HCT116 (cell line): ENCODE measurements around the gene CDHR4. TPM values are rescaled to one million over a fixed set of nuclear protein-coding genes. Genes with fewer than 3 reads are reported as not detected.

Experiments
- ATAC-seq: fragments of 200-7000 bp; cut with Tn5 transposase; 2 replicates; pipeline ENCODE4 v1.9.1; 2020; ENCODE audit warnings: mild to moderate bottlenecking, moderate library complexity
- BruUV-seq: library from RNA; stranded (reverse); fragments of 400-500 nt; replicated peaks from 2 replicates; lab custom pipeline; 2021; lab: Mats Ljungman, UMichigan
- CTCF ChIA-PET: fragments of 300-600 bp; sonication (Branson Sonifier 250); formaldehyde crosslinking; loops from one replicate; lab custom pipeline; 2021; ENCODE audit warnings: antibody characterized with exemption; lab: Charles Lee
- POLR2A ChIA-PET: fragments of 300-600, 350-600 bp; sonication (Branson Sonifier 250); formaldehyde crosslinking; loops from one replicate; lab custom pipeline; 2021; ENCODE audit warnings: antibody characterized with exemption; lab: Charles Lee
- RAD21 ChIA-PET, 2 experiments: fragments of 300-600 bp; sonication (Branson Sonifier 250); formaldehyde crosslinking; loops; one replicate each; lab custom pipeline; 2023; ENCODE audit warnings: low total read pairs in 2 of 2; ENCODE audit not compliant: uncharacterized antibody in 2 of 2, unreplicated experiment in 2 of 2, low non-redundant PET in 1 of 2; lab: Charles Lee
- DNase-seq: peaks from one replicate; pipeline ENCODE4 v3.0.0-alpha.2; 2010; ENCODE audit warnings: low read depth, low spot score
- H2AFZ ChIP-seq: fragments of 200-600 bp; shearing (Covaris generic), sonication (generic); 2 replicates; pipeline ENCODE4 v1.6.1; 2017; ENCODE audit warnings: low read depth, mixed run types, mixed read lengths, antibody characterized with exemption, low read length; ENCODE audit not compliant: poor library complexity, severe bottlenecking
- H3K27ac ChIP-seq: 2 replicates; pipeline ENCODE4 v1.5.1; 2012; ENCODE audit warnings: low read depth, low read length
- H3K27me3 ChIP-seq: fragments of 200-600 bp; sonication (generic); 2 replicates; pipeline ENCODE4 v1.6.1; 2016; ENCODE audit warnings: mixed run types, low read length, mixed read lengths; ENCODE audit not compliant: insufficient read depth
- H3K36me3 ChIP-seq, 2 experiments: fragments of 200-500 bp in 1 of 2; fragments of 200-600 bp in 1 of 2; sonication (Bioruptor generic) in 1 of 2; sonication (generic) in 1 of 2; 2 replicates each; pipeline versions ENCODE4 v1.5.1 to v1.6.1; 2014 to 2016; ENCODE audit warnings: low read length in 2 of 2, inconsistent platforms in 1 of 2, mixed read lengths in 1 of 2, mixed run types in 1 of 2; ENCODE audit not compliant: insufficient read depth in 2 of 2, control insufficient read depth in 1 of 2
- H3K4me1 ChIP-seq, 2 experiments: fragments of 200-600 bp in 1 of 2; sonication (generic) in 1 of 2; 2 replicates each; pipeline versions ENCODE4 v1.5.1 to v1.6.1; 2012 to 2017; ENCODE audit warnings: low read length in 2 of 2, inconsistent platforms in 1 of 2, mild to moderate bottlenecking in 1 of 2, mixed read lengths in 1 of 2, mixed run types in 1 of 2, moderate library complexity in 1 of 2; ENCODE audit not compliant: insufficient read depth in 2 of 2, control insufficient read depth in 1 of 2
- H3K4me2 ChIP-seq: fragments of 200-600 bp; sonication (generic); 2 replicates; pipeline ENCODE4 v1.6.1; 2017; ENCODE audit warnings: mixed run types, low read length, mixed read lengths
- H3K4me3 ChIP-seq, 2 experiments: fragments of 200-600 bp in 1 of 2; sonication (generic) in 1 of 2; replicated peaks in 1 of 2; 2 replicates each; pipeline ENCODE4 v1.5.1; 2011 to 2016; ENCODE audit warnings: low read length in 2 of 2, control low read depth in 1 of 2, low read depth in 1 of 2, mild to moderate bottlenecking in 1 of 2, mixed read lengths in 1 of 2, mixed run types in 1 of 2
- H3K79me2 ChIP-seq: fragments of 200-600 bp; sonication (generic); 2 replicates; pipeline ENCODE4 v1.6.1; 2017; ENCODE audit warnings: mild to moderate bottlenecking, mixed run types, low read length, moderate library complexity, mixed read lengths; ENCODE audit not compliant: insufficient read depth
- H3K9ac ChIP-seq: fragments of 200-600 bp; sonication (generic); 2 replicates; pipeline ENCODE4 v1.6.1; 2016; ENCODE audit warnings: low read length, mixed read lengths
- H3K9me2 ChIP-seq: fragments of 200-600 bp; sonication (generic), shearing (Covaris generic); 2 replicates; pipeline ENCODE4 v1.6.1; 2017; ENCODE audit warnings: mixed run types, mild to moderate bottlenecking, moderate library complexity; ENCODE audit not compliant: insufficient read depth
- H3K9me3 ChIP-seq, 2 experiments: fragments of 200-500 bp in 1 of 2; fragments of 200-600 bp in 1 of 2; sonication (Bioruptor generic) in 1 of 2; sonication (generic) in 1 of 2; 2 replicates each; pipeline ENCODE4 v1.6.1; 2014 to 2017; ENCODE audit warnings: low read length in 2 of 2, mixed read lengths in 2 of 2, inconsistent platforms in 1 of 2, low read depth in 1 of 2, mild to moderate bottlenecking in 1 of 2, mixed run types in 1 of 2, moderate library complexity in 1 of 2; ENCODE audit not compliant: control insufficient read depth in 1 of 2, insufficient read depth in 1 of 2
- H4K20me1 ChIP-seq: fragments of 200-600 bp; sonication (generic), shearing (Covaris generic); 2 replicates; pipeline ENCODE4 v1.6.1; 2017; ENCODE audit warnings: mixed run types, mild to moderate bottlenecking, moderate library complexity; ENCODE audit not compliant: insufficient read depth
- CBX3 ChIP-seq: IDR thresholded peaks from 2 replicates; pipeline ENCODE4 v1.6.1; 2012; ENCODE audit warnings: low read depth
- CEBPB ChIP-seq: IDR thresholded peaks from 2 replicates; pipeline ENCODE4 v1.6.1; 2012; ENCODE audit warnings: low read depth
- EZH2 ChIP-seq: fragments of 200-600 bp; sonication (generic); IDR thresholded peaks from 2 replicates; pipeline ENCODE4 v1.6.1; 2017; ENCODE audit warnings: antibody characterized with exemption, mixed run types
- EZH2phosphoT487 ChIP-seq: fragments of 200-600 bp; IDR thresholded peaks from 2 replicates; pipeline ENCODE4 v1.6.1; 2018; ENCODE audit warnings: antibody characterized with exemption, borderline replicate concordance
- FOSL1 ChIP-seq: IDR thresholded peaks from 2 replicates; pipeline ENCODE4 v1.6.1; 2012; ENCODE audit warnings: low read depth
- JUND ChIP-seq: IDR thresholded peaks from 2 replicates; pipeline ENCODE4 v1.6.1; 2012
- MAX ChIP-seq: IDR thresholded peaks from 2 replicates; pipeline ENCODE4 v1.6.1; 2012
- POLR2AphosphoS5 ChIP-seq: IDR thresholded peaks from 2 replicates; pipeline ENCODE4 v1.6.1; 2011; ENCODE audit warnings: mild to moderate bottlenecking, low read depth, low read length, moderate library complexity
- YY1 ChIP-seq: IDR thresholded peaks from 2 replicates; pipeline ENCODE4 v1.6.1; 2011; ENCODE audit warnings: low read length, low read depth, moderate library complexity, mild to moderate bottlenecking; ENCODE audit not compliant: insufficient replicate concordance; ENCODE audit errors: extremely low read depth
- ZBTB33 ChIP-seq: IDR thresholded peaks from 2 replicates; pipeline ENCODE4 v1.6.1; 2011; ENCODE audit warnings: mild to moderate bottlenecking, low read length, moderate library complexity; ENCODE audit not compliant: insufficient replicate concordance; ENCODE audit errors: extremely low read depth
- intact Hi-C: fragments of 100-400 bp; cut with micrococcal nuclease; formaldehyde crosslinking; loops from 2 replicates; pipeline ENCODE4 v1.10.0; 2022
- total RNA-seq: library from RNA; stranded (reverse); gene quantifications from one replicate; pipeline ENCODE4 v1.2.1, GENCODE V29; 2021; ENCODE audit not compliant: unreplicated experiment
- TF ChIP-seq, protein P1 (sequence below): IDR thresholded peaks from 2 replicates; pipeline ENCODE4 v1.6.1; 2012; ENCODE audit warnings: low read depth

The CDHR4 gene
- total RNA-seq, 1 experiment from 2014 or later, result not detected

GRCh38 chr3:49747792-49748480 is 51.7 kb downstream of the CDHR4 start:
- Histone ChIP-seq H3K27ac (no peak overlapping the region), H3K9ac (no peak overlapping the region), H3K9me2 (no peaks in the 10 kb centered on the region), H3K36me3 (peaks cover 0 to 6% of the 10 kb centered on the region in 2 experiments; a peak in 2 of 4 replicates), H3K4me3 (no peak overlapping the region), H3K27me3 (no peaks in the 10 kb centered on the region), H3K4me2 (no peak overlapping the region), H3K4me1 (no peaks in the 10 kb centered on the region), H3K79me2 (peaks cover 50% of the 10 kb centered on the region), H4K20me1 (no peaks in the 10 kb centered on the region), H2AFZ (no peak overlapping the region), H3K9me3 (no peaks in the 10 kb centered on the region)
- no peak for DNase-seq
- ChIA-PET RAD21 (no interaction called here), POLR2A (no interaction called here), CTCF (no interaction called here)
- intact Hi-C loops, result no loop called here
- no peak for TF ChIP-seq MAX
- TF ChIP-seq, protein P1, sequence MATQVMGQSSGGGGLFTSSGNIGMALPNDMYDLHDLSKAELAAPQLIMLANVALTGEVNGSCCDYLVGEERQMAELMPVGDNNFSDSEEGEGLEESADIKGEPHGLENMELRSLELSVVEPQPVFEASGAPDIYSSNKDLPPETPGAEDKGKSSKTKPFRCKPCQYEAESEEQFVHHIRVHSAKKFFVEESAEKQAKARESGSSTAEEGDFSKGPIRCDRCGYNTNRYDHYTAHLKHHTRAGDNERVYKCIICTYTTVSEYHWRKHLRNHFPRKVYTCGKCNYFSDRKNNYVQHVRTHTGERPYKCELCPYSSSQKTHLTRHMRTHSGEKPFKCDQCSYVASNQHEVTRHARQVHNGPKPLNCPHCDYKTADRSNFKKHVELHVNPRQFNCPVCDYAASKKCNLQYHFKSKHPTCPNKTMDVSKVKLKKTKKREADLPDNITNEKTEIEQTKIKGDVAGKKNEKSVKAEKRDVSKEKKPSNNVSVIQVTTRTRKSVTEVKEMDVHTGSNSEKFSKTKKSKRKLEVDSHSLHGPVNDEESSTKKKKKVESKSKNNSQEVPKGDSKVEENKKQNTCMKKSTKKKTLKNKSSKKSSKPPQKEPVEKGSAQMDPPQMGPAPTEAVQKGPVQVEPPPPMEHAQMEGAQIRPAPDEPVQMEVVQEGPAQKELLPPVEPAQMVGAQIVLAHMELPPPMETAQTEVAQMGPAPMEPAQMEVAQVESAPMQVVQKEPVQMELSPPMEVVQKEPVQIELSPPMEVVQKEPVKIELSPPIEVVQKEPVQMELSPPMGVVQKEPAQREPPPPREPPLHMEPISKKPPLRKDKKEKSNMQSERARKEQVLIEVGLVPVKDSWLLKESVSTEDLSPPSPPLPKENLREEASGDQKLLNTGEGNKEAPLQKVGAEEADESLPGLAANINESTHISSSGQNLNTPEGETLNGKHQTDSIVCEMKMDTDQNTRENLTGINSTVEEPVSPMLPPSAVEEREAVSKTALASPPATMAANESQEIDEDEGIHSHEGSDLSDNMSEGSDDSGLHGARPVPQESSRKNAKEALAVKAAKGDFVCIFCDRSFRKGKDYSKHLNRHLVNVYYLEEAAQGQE, result no peak
- no peak for TF ChIP-seq ZBTB33
- no peak for TF ChIP-seq YY1
- TF ChIP-seq CEBPB, result no peak
- TF ChIP-seq JUND, result no peak
- no peak for TF ChIP-seq EZH2
- TF ChIP-seq CBX3, result no peak
- no peak for TF ChIP-seq EZH2phosphoT487
- no peak for TF ChIP-seq FOSL1
- TF ChIP-seq POLR2AphosphoS5, result no peak
- no TSS peak for BruUV-seq
- ATAC-seq, result no peak
